ENCODE results near the gene FRMD4B.
A peak's percentile ranks its signal among the peaks of the same experiment; 100 is the strongest.
"Not testable (repeated sequence)": the region's sequence is repeated elsewhere in the genome, so short reads cannot be mapped to it uniquely, and the experiment has no call there.

FRMD4B gene

GRCh38 chr3:69359916-69360315, 26.0 kb downstream of the FRMD4B start:
- no peak for DNase-seq

- no peak for DNase-seq
Observed at GRCh38 chr3:69359339-69359893, 26.5 kb downstream of the FRMD4B start.

GRCh38 chr3:69357196-69357595, 28.7 kb downstream of the FRMD4B start:
- no peak for DNase-seq

GRCh38 chr3:69354948-69355347, 30.9 kb downstream of the FRMD4B start:
- DNase-seq, result no peak

- DNase-seq, result no peak
Observed at GRCh38 chr3:69353503-69353902, 32.4 kb downstream of the FRMD4B start.

- no peak for DNase-seq
Observed at GRCh38 chr3:69353088-69353478, 32.8 kb downstream of the FRMD4B start.

- DNase-seq, result no peak
Observed at GRCh38 chr3:69352305-69353087, 33.4 kb downstream of the FRMD4B start.

- no peak for DNase-seq
Observed at GRCh38 chr3:69343875-69344274, 42.0 kb downstream of the FRMD4B start.

- DNase-seq, result no peak
Observed at GRCh38 chr3:69342074-69342473, 43.8 kb downstream of the FRMD4B start.

- no peak for DNase-seq
Observed at GRCh38 chr3:69339760-69340159, 46.1 kb downstream of the FRMD4B start.

GRCh38 chr3:69338911-69339310, 47.0 kb downstream of the FRMD4B start:
- no peak for DNase-seq

GRCh38 chr3:69332934-69333333, 53.0 kb downstream of the FRMD4B start:
- no peak for DNase-seq

- no peak for DNase-seq
Observed at GRCh38 chr3:69330891-69331400, 54.9 kb downstream of the FRMD4B start.

- DNase-seq, result no peak
Observed at GRCh38 chr3:69329892-69330291, 56.0 kb downstream of the FRMD4B start.

- no peak for DNase-seq
Observed at GRCh38 chr3:69328963-69329302, 57.0 kb downstream of the FRMD4B start.

- no peak for DNase-seq
Observed at GRCh38 chr3:69328103-69328962, 57.6 kb downstream of the FRMD4B start.

- peak in 4 of 6 experiments; percentile 22 to 54 (median 38) for DNase-seq
Observed at GRCh38 chr3:69326855-69327300, 59.0 kb downstream of the FRMD4B start.

- no peak for DNase-seq
Observed at GRCh38 chr3:69325151-69325550, 60.7 kb downstream of the FRMD4B start.

GRCh38 chr3:69324362-69325025, 61.4 kb downstream of the FRMD4B start:
- no peak for DNase-seq

GRCh38 chr3:69323941-69324340, 61.9 kb downstream of the FRMD4B start:
- no peak for DNase-seq

- not testable (repeated sequence) for DNase-seq
Observed at GRCh38 chr3:69322512-69322911, 63.4 kb downstream of the FRMD4B start.

GRCh38 chr3:69322158-69322509, 63.8 kb downstream of the FRMD4B start:
- no peak for DNase-seq

Data from stimulated activated naive CD4-positive, alpha-beta T cell (primary cell).